Ishikawa (cell line): ENCODE measurements around the gene DUS2.

Experiments
- CEBPB ChIP-seq: IDR thresholded peaks from 2 replicates; pipeline ENCODE4 v1.6.1; 2012
- CREB1 ChIP-seq: IDR thresholded peaks from 2 replicates; pipeline ENCODE4 v1.6.1; 2012; ENCODE audit warnings: low read depth
- EP300 ChIP-seq: IDR thresholded peaks from 2 replicates; pipeline ENCODE4 v1.6.1; 2012; ENCODE audit warnings: borderline replicate concordance
- MAX ChIP-seq: IDR thresholded peaks from 2 replicates; pipeline ENCODE4 v1.6.1; 2012
- RAD21 ChIP-seq: IDR thresholded peaks from 2 replicates; pipeline ENCODE4 v1.6.1; 2012; ENCODE audit warnings: low read depth
- REST ChIP-seq: IDR thresholded peaks from 2 replicates; pipeline ENCODE4 v1.6.1; 2012; ENCODE audit warnings: low read depth, mild to moderate bottlenecking
- TAF1 ChIP-seq: IDR thresholded peaks from 2 replicates; pipeline ENCODE4 v1.6.1; 2012; ENCODE audit warnings: low read depth, mild to moderate bottlenecking
- USF1 ChIP-seq: IDR thresholded peaks from 2 replicates; pipeline ENCODE4 v1.6.1; 2012
- ZBTB7A ChIP-seq: IDR thresholded peaks from 2 replicates; pipeline ENCODE4 v1.6.1; 2012; ENCODE audit warnings: low read depth

- TF ChIP-seq REST (no peak), USF1 (no peak), CREB1 (no peak), EP300 (no peak), ZBTB7A (no peak), RAD21 (no peak), MAX (no peak), TAF1 (no peak), CEBPB (no peak)
Measured at GRCh38 chr16:67977005-67977404, 46.1 kb upstream of the DUS2 start.
